ELR (cell line): ENCODE measurements around the gene OR6X1.

Experiments used
- DNase-seq: peaks from one replicate; pipeline ENCODE4 v3.0.0-alpha.2; 2015; ENCODE audit warnings: low read depth

The OR6X1 gene

GRCh38 chr11:123754101-123754568 is at the start of gene OR6X1:
TSS of gene OR6X1 (minus strand) at chr11:123754518. CDS start at chr11:123754518, 0 bp downstream.
- DNase-seq = no peak

DNA sequence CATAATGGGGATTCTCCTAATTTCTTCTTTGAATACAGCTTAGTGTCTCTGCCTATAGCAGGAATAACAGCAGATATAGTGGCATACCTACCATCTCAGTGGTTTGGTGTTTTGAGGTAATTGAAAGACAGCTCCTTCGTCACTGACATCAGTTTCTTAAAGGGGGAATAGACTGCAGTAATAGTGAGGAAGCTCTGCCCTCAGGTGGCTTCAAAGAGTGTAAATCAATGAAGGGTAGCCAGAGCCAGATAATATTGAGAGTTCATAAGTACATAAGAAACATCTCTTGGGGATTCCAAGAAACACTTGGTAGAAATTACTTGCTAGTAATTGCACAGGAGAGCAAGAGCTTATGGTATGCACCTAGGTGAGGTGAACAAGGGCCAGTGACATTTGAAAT is 47.4 kb upstream of the OR6X1 start:
- no peak for DNase-seq

- no peak for DNase-seq
Measured at GRCh38 chr11:123800036-123800435, 45.7 kb upstream of the OR6X1 start.

DNA sequence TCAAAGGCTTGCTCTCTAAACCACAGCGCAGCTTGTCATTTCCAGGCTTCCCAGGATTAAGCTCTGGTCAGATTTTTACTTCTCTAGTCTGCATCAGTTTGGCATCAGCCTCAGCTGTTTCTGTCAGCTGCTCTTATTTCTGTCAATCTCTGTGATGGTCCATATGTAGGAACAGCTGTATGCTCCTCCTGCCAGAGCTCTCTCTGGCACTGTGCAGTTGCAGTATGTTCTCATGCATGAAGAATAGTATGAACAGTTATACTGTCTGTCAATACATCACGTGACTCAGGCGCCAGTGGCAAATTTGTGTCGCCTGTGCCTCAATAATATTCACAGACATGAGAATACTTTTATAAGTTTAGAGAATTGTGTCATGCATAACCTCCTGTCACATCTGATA is 45.1 kb upstream of the OR6X1 start:
- DNase-seq = no peak

DNA sequence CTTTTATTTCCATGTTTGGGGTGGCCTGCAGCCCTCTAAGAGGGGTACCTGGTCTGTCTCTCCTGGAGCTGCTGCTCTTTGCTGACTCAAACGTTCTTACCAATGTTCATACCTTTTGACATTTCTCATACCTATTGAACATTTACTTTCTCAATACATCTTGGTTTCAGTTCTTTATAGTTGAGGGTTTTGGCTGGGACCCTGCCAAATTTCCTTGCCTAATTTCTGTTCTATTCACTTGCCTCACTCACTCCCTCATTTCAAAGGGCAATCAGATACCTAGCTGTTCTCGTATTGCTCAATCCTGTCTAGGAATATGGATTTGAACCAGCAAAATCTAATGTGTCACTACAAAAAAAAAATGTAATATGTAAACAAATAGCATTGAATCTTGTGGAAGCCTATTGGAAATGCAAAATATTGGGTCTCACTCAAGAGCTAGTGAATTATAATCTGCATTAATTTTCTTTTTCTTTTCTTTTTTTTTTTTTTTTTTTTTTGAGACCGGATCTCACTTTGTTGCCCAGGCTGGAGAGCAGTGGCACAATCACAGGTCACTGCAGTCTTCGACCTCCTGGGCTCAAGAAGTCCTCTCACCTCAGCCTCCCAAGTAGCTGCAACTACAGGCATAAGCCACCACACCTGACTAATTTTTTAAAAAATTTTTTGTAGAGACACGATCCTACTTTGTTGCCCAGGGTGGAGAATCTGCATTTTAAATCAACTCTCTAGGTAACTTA is 44.4 kb upstream of the OR6X1 start:
- no peak for DNase-seq

- DNase-seq = no peak
Measured at GRCh38 chr11:123798079-123798478, 43.8 kb upstream of the OR6X1 start.

- no peak for DNase-seq
Measured at GRCh38 chr11:123797541-123797940, 43.2 kb upstream of the OR6X1 start.

GRCh38 chr11:123797114-123797513 is 42.8 kb upstream of the OR6X1 start:
- no peak for DNase-seq

GRCh38 chr11:123796226-123796625 is 41.9 kb upstream of the OR6X1 start:
- no peak for DNase-seq

DNA sequence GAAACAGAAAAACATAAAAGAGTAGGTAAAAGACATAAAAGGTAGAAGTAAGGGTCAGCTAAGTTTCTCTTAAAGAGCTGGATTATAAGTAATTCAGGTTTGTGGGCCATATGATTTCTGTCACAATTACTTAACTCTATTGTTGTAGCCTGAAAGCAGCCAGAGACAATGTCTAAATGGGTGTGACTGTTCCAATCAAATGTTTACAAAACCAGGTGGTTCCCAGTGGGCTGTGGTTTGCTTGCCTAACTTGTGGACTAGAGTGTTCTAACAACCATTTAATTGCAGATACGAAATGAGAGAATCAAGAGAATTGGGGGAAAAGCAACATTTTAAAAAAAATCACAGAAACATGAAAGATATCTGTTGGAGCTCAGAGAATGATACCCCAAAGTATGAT is 29.2 kb upstream of the OR6X1 start:
- no peak for DNase-seq

- no peak for DNase-seq
Measured at GRCh38 chr11:123778511-123778910, 24.2 kb upstream of the OR6X1 start.

- DNase-seq = no peak
Measured at GRCh38 chr11:123775715-123776549, 21.6 kb upstream of the OR6X1 start.

- no peak for DNase-seq
Measured at GRCh38 chr11:123775289-123775688, 21.0 kb upstream of the OR6X1 start.

DNA sequence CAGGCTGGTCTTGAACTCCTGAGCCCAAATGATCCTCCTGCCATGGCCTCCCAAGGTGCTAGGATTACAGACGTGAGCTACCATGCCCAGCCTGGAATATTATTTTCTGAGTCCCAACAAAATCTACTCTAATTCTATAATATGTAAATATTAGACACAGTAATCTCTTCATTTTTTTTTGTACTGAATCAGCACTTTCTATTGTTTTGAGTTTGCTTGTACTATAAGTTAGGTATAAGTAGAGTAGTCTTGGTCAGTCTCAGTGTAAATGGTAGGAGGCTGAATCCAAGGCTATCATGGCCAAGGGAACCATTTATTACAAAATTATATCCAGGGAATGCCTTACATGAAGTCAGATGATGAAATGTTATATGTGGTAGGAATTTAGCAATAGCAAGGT is 19.6 kb upstream of the OR6X1 start:
- DNase-seq = no peak

- no peak for DNase-seq
Measured at GRCh38 chr11:123773026-123773425, 18.7 kb upstream of the OR6X1 start.

GRCh38 chr11:123771664-123772063 is 17.3 kb upstream of the OR6X1 start:
- DNase-seq = no peak

DNA sequence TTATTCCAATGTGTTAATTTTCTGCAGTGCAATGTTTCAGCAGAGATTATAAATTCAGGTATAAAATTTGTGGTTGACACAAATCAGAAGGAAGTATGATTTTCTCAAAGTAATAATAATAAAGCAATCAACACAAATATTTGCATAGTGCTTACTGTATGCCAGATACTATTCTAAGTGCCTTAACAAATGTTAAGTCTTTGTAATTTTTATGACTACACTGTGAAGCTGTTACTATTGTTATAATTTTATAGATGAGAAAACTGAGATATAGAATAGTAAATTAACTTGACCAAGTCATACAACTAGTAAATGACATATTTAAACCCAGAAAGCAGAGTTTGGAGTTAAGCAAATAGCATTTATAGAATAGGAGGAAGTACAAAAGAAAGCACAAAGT is 16.4 kb upstream of the OR6X1 start:
- DNase-seq = no peak

DNA sequence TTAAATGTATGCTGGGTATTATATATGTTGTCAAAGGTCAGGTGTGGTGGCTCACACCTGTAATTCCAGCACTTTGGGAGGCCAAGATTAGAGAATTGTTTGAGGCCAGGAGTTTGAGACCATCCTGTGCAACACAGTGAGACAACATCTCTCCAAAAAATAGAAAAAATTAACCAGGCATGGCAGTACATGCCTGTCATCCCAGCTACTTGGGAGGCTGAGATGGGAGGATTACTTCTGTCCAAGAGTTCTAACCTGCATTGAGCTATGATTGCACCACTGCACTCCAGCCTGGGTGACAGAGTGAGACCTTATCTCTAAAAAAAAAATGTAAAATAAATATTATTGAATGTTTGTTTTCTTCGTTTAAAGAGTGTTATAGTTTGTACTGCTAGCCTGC is 11.3 kb upstream of the OR6X1 start:
- DNase-seq = no peak

- no peak for DNase-seq
Measured at GRCh38 chr11:123762422-123762821, 8.1 kb upstream of the OR6X1 start.

- DNase-seq = no peak
Measured at GRCh38 chr11:123760894-123761293, 6.6 kb upstream of the OR6X1 start.

- no peak for DNase-seq
Measured at GRCh38 chr11:123757976-123758375, 3.7 kb upstream of the OR6X1 start.

DNA sequence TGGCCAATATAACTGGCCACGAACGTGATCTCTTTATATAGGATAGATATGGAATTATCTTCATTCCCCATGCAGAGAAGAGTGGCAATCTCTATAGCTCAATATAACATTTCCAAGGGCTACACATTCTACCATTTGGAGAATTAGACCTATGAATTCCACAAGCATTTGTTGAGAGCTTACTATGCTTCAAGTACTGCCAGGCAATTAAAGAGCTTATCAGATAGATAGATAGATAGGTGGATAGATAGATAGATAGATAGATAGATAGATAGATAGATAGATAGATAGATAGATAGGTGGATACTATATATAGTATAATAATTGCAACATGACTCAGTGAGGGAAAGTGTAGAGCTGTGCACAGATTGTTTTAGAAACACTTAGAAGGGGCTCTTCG is 1.5 kb upstream of the OR6X1 start:
- no peak for DNase-seq

- DNase-seq = no peak
Measured at GRCh38 chr11:123755344-123755743, 1.0 kb upstream of the OR6X1 start.
